Trophoblast cell (in vitro differentiated cells and primary cell): ENCODE data around the gene AP3D1.

Experiments used
- DNase-seq, 2 donors: peaks; one replicate each; pipeline ENCODE4 v3.0.0-alpha.2; 2016
- H2AFZ ChIP-seq: 2 replicates; pipeline ENCODE4 v1.6.1; 2013; ENCODE audit warnings: low read length, moderate library complexity, mild to moderate bottlenecking; ENCODE audit not compliant: insufficient read depth, poor library complexity
- H2AK5ac ChIP-seq: 2 replicates; pipeline ENCODE4 v1.6.1; 2013; ENCODE audit warnings: mild to moderate bottlenecking, low read length
- H2BK120ac ChIP-seq: 2 replicates; pipeline ENCODE4 v1.6.1; 2013; ENCODE audit warnings: low read length, mild to moderate bottlenecking, moderate library complexity; ENCODE audit not compliant: insufficient read depth, poor library complexity
- H2BK12ac ChIP-seq: 2 replicates; pipeline ENCODE4 v1.6.1; 2013; ENCODE audit warnings: mild to moderate bottlenecking, low read length, moderate library complexity
- H2BK5ac ChIP-seq: 2 replicates; pipeline ENCODE4 v1.6.1; 2013; ENCODE audit warnings: low read length, low read depth, moderate library complexity, mild to moderate bottlenecking; ENCODE audit not compliant: poor library complexity
- H3K14ac ChIP-seq: 2 replicates; pipeline ENCODE4 v1.6.1; 2013; ENCODE audit warnings: mild to moderate bottlenecking, low read length
- H3K18ac ChIP-seq: 2 replicates; pipeline ENCODE4 v1.6.1; 2013; ENCODE audit warnings: mild to moderate bottlenecking, low read length
- H3K23ac ChIP-seq: 2 replicates; pipeline ENCODE4 v1.6.1; 2013; ENCODE audit warnings: low read length
- H3K27ac ChIP-seq: 2 replicates; pipeline ENCODE4 v1.5.1; 2013; ENCODE audit warnings: low read depth, mild to moderate bottlenecking, inconsistent platforms, low read length, moderate library complexity
- H3K27me3 ChIP-seq: 2 replicates; pipeline ENCODE4 v1.6.1; 2013; ENCODE audit warnings: inconsistent platforms, mild to moderate bottlenecking, low read length, moderate library complexity; ENCODE audit not compliant: insufficient read depth
- H3K36me3 ChIP-seq, 2 experiments: 1 replicate in 1 of 2; 2 replicates in 1 of 2; pipeline ENCODE4 v1.6.1; 2013; ENCODE audit warnings: low read length in 2 of 2, mild to moderate bottlenecking in 2 of 2, moderate library complexity in 1 of 2; ENCODE audit not compliant: insufficient read depth in 2 of 2, control insufficient read depth in 1 of 2
- H3K4ac ChIP-seq: 2 replicates; pipeline ENCODE4 v1.6.1; 2013; ENCODE audit warnings: low read depth, mild to moderate bottlenecking, low read length, moderate library complexity
- H3K4me1 ChIP-seq, 2 experiments: 1 replicate in 1 of 2; 2 replicates in 1 of 2; pipeline ENCODE4 v1.6.1; 2013; ENCODE audit warnings: low read length in 2 of 2, mild to moderate bottlenecking in 2 of 2, moderate library complexity in 1 of 2; ENCODE audit not compliant: insufficient read depth in 2 of 2, control insufficient read depth in 1 of 2
- H3K4me2 ChIP-seq: 2 replicates; pipeline ENCODE4 v1.6.1; 2013; ENCODE audit warnings: inconsistent platforms, mild to moderate bottlenecking, low read length, moderate library complexity
- H3K4me3 ChIP-seq: 2 replicates; pipeline ENCODE4 v1.5.1; 2013; ENCODE audit warnings: mild to moderate bottlenecking, low read depth, low read length, inconsistent platforms
- H3K79me1 ChIP-seq: one replicate; pipeline ENCODE4 v1.6.1; 2013; ENCODE audit warnings: low read length
- H3K79me2 ChIP-seq: 2 replicates; pipeline ENCODE4 v1.6.1; 2013; ENCODE audit warnings: low read length, mild to moderate bottlenecking; ENCODE audit not compliant: control insufficient read depth, insufficient read depth, poor library complexity
- H3K9ac ChIP-seq: 2 replicates; pipeline ENCODE4 v1.6.1; 2013; ENCODE audit warnings: mild to moderate bottlenecking, low read length
- H3K9me3 ChIP-seq: 2 replicates; pipeline ENCODE4 v1.6.1; 2013; ENCODE audit warnings: low read depth, mild to moderate bottlenecking, control low read depth, inconsistent platforms, low read length; ENCODE audit not compliant: insufficient read depth
- H4K12ac ChIP-seq: 2 replicates; pipeline ENCODE4 v1.6.1; 2013; ENCODE audit warnings: low read depth, mild to moderate bottlenecking, low read length, moderate library complexity
- H4K8ac ChIP-seq: 2 replicates; pipeline ENCODE4 v1.6.1; 2013; ENCODE audit warnings: low read depth, mild to moderate bottlenecking, low read length, moderate library complexity
- H4K91ac ChIP-seq: one replicate; pipeline ENCODE4 v1.6.1; 2013; ENCODE audit warnings: low read depth, mild to moderate bottlenecking, low read length, moderate library complexity
- WGBS: extraction: QIAGEN DNeasy Blood & Tissue Kit; methylation state at CpG from one replicate; pipeline ENCODE4 v1.1.7; 2013; ENCODE audit warnings: missing lambda C conversion rate; ENCODE audit not compliant: insufficient read length, insufficient coverage; ENCODE audit errors: extremely low coverage; 5-methylcytosine and 5-hydroxymethylcytosine counted together

The AP3D1 gene

GRCh38 chr19:2186071-2186846 is 34.9 kb upstream of the AP3D1 start:
- H3K79me2 ChIP-seq = no peaks in the 10 kb centered on the region
- no peak overlapping the region for H3K4ac ChIP-seq
- no peaks in the 10 kb centered on the region for H3K9me3 ChIP-seq
- peaks cover 41 to 44% of the 10 kb centered on the region in 2 experiments for H3K36me3 ChIP-seq
- DNase-seq = peak in 1 of 2 donors; percentile 17
- no peak overlapping the region for H4K91ac ChIP-seq
- H2BK5ac ChIP-seq = no peak overlapping the region
- no peak overlapping the region for H4K12ac ChIP-seq
- H3K4me1 ChIP-seq = peaks cover 15% of the 10 kb centered on the region in 2 experiments
- no peak overlapping the region for H3K4me3 ChIP-seq
- WGBS = no CpG with 5 or more reads among the region's 28 CpGs
- H4K8ac ChIP-seq = no peak overlapping the region
- no peak overlapping the region for H3K18ac ChIP-seq
- no peak overlapping the region for H3K14ac ChIP-seq
- H3K27ac ChIP-seq = peak overlapping the region; percentile 40
- H2AFZ ChIP-seq = peak overlapping the region; percentile 7
- H3K9ac ChIP-seq = no peak overlapping the region
- H3K4me2 ChIP-seq = peak overlapping the region; percentile 35
- H3K27me3 ChIP-seq = no peaks in the 10 kb centered on the region
- no peak overlapping the region for H2BK120ac ChIP-seq
- no peak overlapping the region for H2AK5ac ChIP-seq
- H2BK12ac ChIP-seq = no peak overlapping the region
- H3K23ac ChIP-seq = no peak overlapping the region
- H3K79me1 ChIP-seq = no peaks in the 10 kb centered on the region

- Histone ChIP-seq H3K18ac (no peak overlapping the region), H3K9me3 (no peaks in the 10 kb centered on the region), H3K4me1 (peaks cover 15 to 18% of the 10 kb centered on the region in 2 experiments), H3K79me1 (no peaks in the 10 kb centered on the region), H3K4ac (no peak overlapping the region), H2BK5ac (no peak overlapping the region), H4K8ac (no peak overlapping the region), H2AK5ac (no peak overlapping the region), H3K9ac (no peak overlapping the region), H4K91ac (no peak overlapping the region), H2BK120ac (no peak overlapping the region), H3K27me3 (no peaks in the 10 kb centered on the region), H3K4me3 (no peak overlapping the region), H3K36me3 (peaks cover 41 to 44% of the 10 kb centered on the region in 2 experiments), H3K14ac (no peak overlapping the region), H3K23ac (no peak overlapping the region), H3K79me2 (no peaks in the 10 kb centered on the region), H3K4me2 (peak overlapping the region; percentile 35), H2AFZ (no peak overlapping the region), H4K12ac (no peak overlapping the region), H3K27ac (peak overlapping the region; percentile 40), H2BK12ac (no peak overlapping the region)
- no peak for DNase-seq
- 100% methylated on average over 2 of the region's 11 CpGs for WGBS
Observed at GRCh38 chr19:2185734-2186070, 34.3 kb upstream of the AP3D1 start.

- Histone ChIP-seq H3K27ac (no peak overlapping the region), H2AFZ (no peak overlapping the region), H3K4me1 (peaks cover 15 to 18% of the 10 kb centered on the region in 2 experiments), H4K12ac (no peak overlapping the region), H2AK5ac (no peak overlapping the region), H3K4me2 (no peak overlapping the region), H3K18ac (no peak overlapping the region), H3K79me1 (no peaks in the 10 kb centered on the region), H3K14ac (no peak overlapping the region), H4K91ac (no peak overlapping the region), H3K36me3 (peaks cover 34 to 36% of the 10 kb centered on the region in 2 experiments), H2BK120ac (no peak overlapping the region), H2BK5ac (no peak overlapping the region), H3K9ac (no peak overlapping the region), H3K4me3 (no peak overlapping the region), H4K8ac (no peak overlapping the region), H3K79me2 (no peaks in the 10 kb centered on the region), H3K4ac (no peak overlapping the region), H3K27me3 (no peaks in the 10 kb centered on the region), H3K9me3 (no peaks in the 10 kb centered on the region), H2BK12ac (no peak overlapping the region), H3K23ac (no peak overlapping the region)
- DNase-seq = no peak
- WGBS = no CpG with 5 or more reads among the region's 22 CpGs
Observed at GRCh38 chr19:2184422-2184975, 33.1 kb upstream of the AP3D1 start.

GRCh38 chr19:2181633-2181997 is 30.2 kb upstream of the AP3D1 start:
- Histone ChIP-seq H2BK5ac (no peak overlapping the region), H4K8ac (no peak overlapping the region), H4K91ac (no peak overlapping the region), H3K4me2 (no peak overlapping the region), H3K4ac (no peak overlapping the region), H3K79me1 (no peaks in the 10 kb centered on the region), H2BK120ac (no peak overlapping the region), H3K4me3 (no peak overlapping the region), H3K9ac (no peak overlapping the region), H2BK12ac (no peak overlapping the region), H3K27me3 (no peaks in the 10 kb centered on the region), H2AK5ac (no peak overlapping the region), H3K27ac (no peak overlapping the region), H3K23ac (no peak overlapping the region), H3K18ac (no peak overlapping the region), H4K12ac (no peak overlapping the region), H3K79me2 (peaks cover 6% of the 10 kb centered on the region), H2AFZ (no peak overlapping the region), H3K9me3 (no peaks in the 10 kb centered on the region), H3K4me1 (peaks cover 20 to 23% of the 10 kb centered on the region in 2 experiments), H3K14ac (no peak overlapping the region), H3K36me3 (peaks cover 17 to 20% of the 10 kb centered on the region in 2 experiments)
- no peak for DNase-seq
- WGBS = no CpG with 5 or more reads among the region's 9 CpGs
